Measurements from ENCODE around the gene KCNIP1.
A peak's percentile ranks its signal among the peaks of the same experiment; 100 is the strongest.
"Not testable (repeated sequence)": the region's sequence is repeated elsewhere in the genome, so short reads cannot be mapped to it uniquely, and the experiment has no call there.

Gene KCNIP1

DNA sequence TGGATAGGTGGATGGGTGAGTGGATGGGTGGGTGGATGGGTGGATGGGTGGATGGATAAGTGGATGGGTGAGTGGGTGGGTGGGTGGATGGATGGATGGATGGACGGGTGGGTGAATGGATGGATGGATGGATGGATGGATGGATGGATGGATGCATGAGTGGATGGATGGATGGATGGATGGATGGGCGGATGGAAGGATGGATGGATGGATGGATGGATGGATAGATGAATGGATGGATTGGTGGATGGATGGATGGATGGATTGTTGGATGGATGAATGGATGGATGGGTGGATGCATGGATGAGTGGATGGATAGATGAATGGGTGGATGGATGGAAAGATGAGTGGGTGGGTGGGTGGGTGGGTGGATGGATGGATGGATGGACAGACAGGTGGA is 250.7 kb downstream of the KCNIP1 start:
- H3K4me3 ChIP-seq (ENCODE audit: low read depth, low read length); H3K9me3 ChIP-seq (ENCODE audit: control insufficient read depth, insufficient read depth, low read depth, low read length); H3K4me1 ChIP-seq (ENCODE audit: control insufficient read depth, insufficient read depth, low read length); POLR2A ChIA-PET; H3K27ac ChIP-seq (ENCODE audit: extremely low read depth, low read depth, low read length); H3K36me3 ChIP-seq (ENCODE audit: control insufficient read depth in 2 of 2, insufficient read depth in 1 of 2, low read length in 2 of 2): not testable (repeated sequence)
- CTCF ChIA-PET, result interaction anchor here (2.5 kb wide), 1 partner anchor 37 kb away, joined by 11 read pairs; no protein-coding TSS in a partner anchor
- TF ChIP-seq ZNF366 (tag by site-specific recombination; conservative IDR thresholded peaks at IDR 0.05), result peak; percentile 64
- TF ChIP-seq ZBTB17 (tag by site-specific recombination; IDR thresholded peaks at IDR 0.05), result peak; percentile 56; the same call in 1 of the 2 replicates

DNA sequence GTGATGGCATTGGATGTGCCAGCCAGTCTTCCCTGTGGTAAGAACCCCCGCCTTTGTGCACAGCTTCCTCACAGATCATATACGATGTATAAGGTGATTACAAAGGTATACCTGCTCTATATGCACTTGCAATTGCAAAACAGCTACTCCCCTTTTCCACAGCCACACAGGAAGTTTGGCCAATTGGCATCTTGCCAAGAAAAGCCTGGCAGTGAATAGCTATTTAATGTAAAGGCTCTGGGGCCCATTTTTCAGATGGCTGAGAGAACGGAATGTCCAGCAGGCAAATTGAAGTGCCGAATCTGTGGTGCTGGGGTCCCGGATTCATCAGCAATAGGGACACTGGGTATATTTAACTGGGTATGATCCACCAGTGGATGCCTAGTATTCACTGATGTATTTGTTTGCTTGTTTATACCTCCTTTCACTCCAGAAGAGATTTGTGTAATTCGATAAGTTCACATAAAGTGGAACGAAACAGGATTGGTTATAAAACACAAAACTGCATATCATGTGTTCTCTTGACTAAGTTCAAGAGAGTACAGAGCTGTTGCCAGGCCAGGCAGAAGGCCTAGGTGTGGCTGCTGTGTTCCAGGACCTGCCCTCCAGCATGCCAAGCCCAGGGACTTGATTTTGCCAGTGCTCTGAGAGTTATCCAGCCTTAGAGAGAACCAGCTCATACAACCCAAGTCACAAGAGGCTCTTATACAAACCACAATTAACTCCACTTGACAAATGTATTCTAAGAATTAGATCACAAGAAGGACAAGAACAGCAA is 252.0 kb downstream of the KCNIP1 start:
- H3K36me3 ChIP-seq (ENCODE audit: control insufficient read depth in 2 of 2, insufficient read depth in 1 of 2, low read length in 2 of 2), result no peaks in the 10 kb centered on the region
- H3K4me3 ChIP-seq (ENCODE audit: low read depth, low read length), result no peak overlapping the region
- CTCF ChIA-PET, result interaction anchor here (0.6 to 2.5 kb wide), 3 partner anchors 12 to 452 kb away, joined by 3 to 11 read pairs (median 10); no protein-coding TSS in a partner anchor
- no peaks in the 10 kb centered on the region for H3K9me3 ChIP-seq (ENCODE audit: control insufficient read depth, insufficient read depth, low read depth, low read length)
- H3K27ac ChIP-seq (ENCODE audit: extremely low read depth, low read depth, low read length), result no peak overlapping the region; the same call in 1 of the 2 replicates
- POLR2A ChIA-PET, result interaction anchor here (0.6 kb wide), 1 partner anchor 18 kb away, joined by 3 read pairs; no protein-coding TSS in a partner anchor
- H3K4me1 ChIP-seq (ENCODE audit: control insufficient read depth, insufficient read depth, low read length), result peaks cover 8% of the 10 kb centered on the region
- TF ChIP-seq ZNF626 (tag by site-specific recombination; IDR thresholded peaks at IDR 0.05), result peak; percentile 84; the same call in 1 of the 2 replicates
- no peak for TF ChIP-seq WT1 (tag by site-specific recombination; IDR thresholded peaks at IDR 0.05)
- TF ChIP-seq MZF1 (tag by site-specific recombination; IDR thresholded peaks at IDR 0.05; ENCODE audit: borderline replicate concordance), result peak; percentile 64; the same call in 1 of the 2 replicates
- TF ChIP-seq, protein P1, sequence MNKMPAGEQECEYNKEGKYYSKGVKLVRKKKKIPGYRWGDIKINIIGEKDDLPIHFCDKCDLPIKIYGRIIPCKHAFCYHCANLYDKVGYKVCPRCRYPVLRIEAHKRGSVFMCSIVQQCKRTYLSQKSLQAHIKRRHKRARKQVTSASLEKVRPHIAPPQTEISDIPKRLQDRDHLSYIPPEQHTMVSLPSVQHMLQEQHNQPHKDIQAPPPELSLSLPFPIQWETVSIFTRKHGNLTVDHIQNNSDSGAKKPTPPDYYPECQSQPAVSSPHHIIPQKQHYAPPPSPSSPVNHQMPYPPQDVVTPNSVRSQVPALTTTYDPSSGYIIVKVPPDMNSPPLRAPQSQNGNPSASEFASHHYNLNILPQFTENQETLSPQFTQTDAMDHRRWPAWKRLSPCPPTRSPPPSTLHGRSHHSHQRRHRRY (tag by site-specific recombination; IDR thresholded peaks at IDR 0.05), result no peak
- no peak for TF ChIP-seq ZNF433 (tag by site-specific recombination; IDR thresholded peaks at IDR 0.05; ENCODE audit: low read depth)
- TF ChIP-seq ZNF513 (tag by site-specific recombination; IDR thresholded peaks at IDR 0.05), result peak; percentile 18; the same call in 1 of the 2 replicates
- no peak; the same call in 1 of the 2 replicates for TF ChIP-seq ZNF221 (tag by site-specific recombination; IDR thresholded peaks at IDR 0.05; ENCODE audit: borderline replicate concordance)
- TF ChIP-seq, protein P2, sequence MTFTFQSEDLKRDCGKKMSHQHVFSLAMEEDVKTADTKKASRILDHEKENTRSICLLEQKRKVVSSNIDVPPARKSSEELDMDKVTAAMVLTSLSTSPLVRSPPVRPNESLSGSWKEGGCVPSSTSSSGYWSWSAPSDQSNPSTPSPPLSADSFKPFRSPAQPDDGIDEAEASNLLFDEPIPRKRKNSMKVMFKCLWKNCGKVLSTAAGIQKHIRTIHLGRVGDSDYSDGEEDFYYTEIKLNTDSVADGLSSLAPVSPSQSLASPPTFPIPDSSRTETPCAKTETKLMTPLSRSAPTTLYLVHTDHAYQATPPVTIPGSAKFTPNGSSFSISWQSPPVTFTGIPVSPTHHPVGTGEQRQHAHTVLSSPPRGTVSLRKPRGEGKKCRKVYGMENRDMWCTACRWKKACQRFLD (tag by site-specific recombination; IDR thresholded peaks at IDR 0.05), result no peak
- TF ChIP-seq, protein P3, sequence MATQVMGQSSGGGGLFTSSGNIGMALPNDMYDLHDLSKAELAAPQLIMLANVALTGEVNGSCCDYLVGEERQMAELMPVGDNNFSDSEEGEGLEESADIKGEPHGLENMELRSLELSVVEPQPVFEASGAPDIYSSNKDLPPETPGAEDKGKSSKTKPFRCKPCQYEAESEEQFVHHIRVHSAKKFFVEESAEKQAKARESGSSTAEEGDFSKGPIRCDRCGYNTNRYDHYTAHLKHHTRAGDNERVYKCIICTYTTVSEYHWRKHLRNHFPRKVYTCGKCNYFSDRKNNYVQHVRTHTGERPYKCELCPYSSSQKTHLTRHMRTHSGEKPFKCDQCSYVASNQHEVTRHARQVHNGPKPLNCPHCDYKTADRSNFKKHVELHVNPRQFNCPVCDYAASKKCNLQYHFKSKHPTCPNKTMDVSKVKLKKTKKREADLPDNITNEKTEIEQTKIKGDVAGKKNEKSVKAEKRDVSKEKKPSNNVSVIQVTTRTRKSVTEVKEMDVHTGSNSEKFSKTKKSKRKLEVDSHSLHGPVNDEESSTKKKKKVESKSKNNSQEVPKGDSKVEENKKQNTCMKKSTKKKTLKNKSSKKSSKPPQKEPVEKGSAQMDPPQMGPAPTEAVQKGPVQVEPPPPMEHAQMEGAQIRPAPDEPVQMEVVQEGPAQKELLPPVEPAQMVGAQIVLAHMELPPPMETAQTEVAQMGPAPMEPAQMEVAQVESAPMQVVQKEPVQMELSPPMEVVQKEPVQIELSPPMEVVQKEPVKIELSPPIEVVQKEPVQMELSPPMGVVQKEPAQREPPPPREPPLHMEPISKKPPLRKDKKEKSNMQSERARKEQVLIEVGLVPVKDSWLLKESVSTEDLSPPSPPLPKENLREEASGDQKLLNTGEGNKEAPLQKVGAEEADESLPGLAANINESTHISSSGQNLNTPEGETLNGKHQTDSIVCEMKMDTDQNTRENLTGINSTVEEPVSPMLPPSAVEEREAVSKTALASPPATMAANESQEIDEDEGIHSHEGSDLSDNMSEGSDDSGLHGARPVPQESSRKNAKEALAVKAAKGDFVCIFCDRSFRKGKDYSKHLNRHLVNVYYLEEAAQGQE (tag by site-specific recombination; IDR thresholded peaks at IDR 0.05), result no peak
- TF ChIP-seq ZNF350 (tag by site-specific recombination; IDR thresholded peaks at IDR 0.05), result peak; percentile 90
- TF ChIP-seq ZNF76 (tag by site-specific recombination; IDR thresholded peaks at IDR 0.05; ENCODE audit: borderline replicate concordance, low read depth), result no peak
- TF ChIP-seq ZNF670 (tag by site-specific recombination; IDR thresholded peaks at IDR 0.05; ENCODE audit: low read depth), result no peak
- TF ChIP-seq, protein P4, sequence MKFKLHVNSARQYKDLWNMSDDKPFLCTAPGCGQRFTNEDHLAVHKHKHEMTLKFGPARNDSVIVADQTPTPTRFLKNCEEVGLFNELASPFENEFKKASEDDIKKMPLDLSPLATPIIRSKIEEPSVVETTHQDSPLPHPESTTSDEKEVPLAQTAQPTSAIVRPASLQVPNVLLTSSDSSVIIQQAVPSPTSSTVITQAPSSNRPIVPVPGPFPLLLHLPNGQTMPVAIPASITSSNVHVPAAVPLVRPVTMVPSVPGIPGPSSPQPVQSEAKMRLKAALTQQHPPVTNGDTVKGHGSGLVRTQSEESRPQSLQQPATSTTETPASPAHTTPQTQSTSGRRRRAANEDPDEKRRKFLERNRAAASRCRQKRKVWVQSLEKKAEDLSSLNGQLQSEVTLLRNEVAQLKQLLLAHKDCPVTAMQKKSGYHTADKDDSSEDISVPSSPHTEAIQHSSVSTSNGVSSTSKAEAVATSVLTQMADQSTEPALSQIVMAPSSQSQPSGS (tag by site-specific recombination; IDR thresholded peaks at IDR 0.05; ENCODE audit: low read depth), result no peak
- TF ChIP-seq ZNF549 (tag by site-specific recombination; IDR thresholded peaks at IDR 0.05), result 0 out of 2 replicates have a peak, but pooled peaks have one; percentile 55
- 0 out of 2 replicates have a peak, but pooled peaks have one; percentile 57 for TF ChIP-seq ZNF571 (tag by site-specific recombination; IDR thresholded peaks at IDR 0.05)
- TF ChIP-seq ZNF664 (tag by site-specific recombination; IDR thresholded peaks at IDR 0.05), result peak; percentile 69
- no peak for TF ChIP-seq ZNF548 (tag by site-specific recombination; IDR thresholded peaks at IDR 0.05)
- TF ChIP-seq SP7 (tag by site-specific recombination; IDR thresholded peaks at IDR 0.05), result no peak
- TF ChIP-seq BCL11B (tag by site-specific recombination; IDR thresholded peaks at IDR 0.05; ENCODE audit: low read depth), result no peak
- TF ChIP-seq ZBTB8A (tag by site-specific recombination; IDR thresholded peaks at IDR 0.05), result no peak
- no peak for TF ChIP-seq KLF16 (tag by site-specific recombination; IDR thresholded peaks at IDR 0.05)

All from HEK293 (cell line).